A549 (cell line): Measurements from ENCODE around the gene ZXDC. TPM values are rescaled to one million over a fixed set of nuclear protein-coding genes. Genes with fewer than 3 reads are reported as not detected.

Experiments
- ATAC-seq, 2 experiments: fragments of 200-7000 bp in 1 of 2; fragments of >200 bp in 1 of 2; cut with Nextera tagmentation in 1 of 2; cut with Tn5 transposase in 1 of 2; 3 replicates each; pipeline versions ENCODE4 v1.8.0 to v1.9.1; 2018 to 2020; ENCODE audit warnings: mild to moderate bottlenecking in 1 of 2, moderate library complexity in 1 of 2
- CTCF ChIA-PET: fragments of 300-600 bp; sonication (Branson Sonifier 250); formaldehyde crosslinking; extraction: SDS; loops from one replicate; lab custom pipeline; 2021; ENCODE audit warnings: antibody characterized with exemption, inconsistent platforms; lab: Yijun Ruan, JAX
- POLR2A ChIA-PET: fragments of 350-600 bp; formaldehyde crosslinking; extraction: SDS; loops from one replicate; lab custom pipeline; 2021; ENCODE audit warnings: antibody characterized with exemption, inconsistent platforms; lab: Yijun Ruan, JAX
- DNase-seq, 2 experiments: peaks; one replicate each; pipeline versions ENCODE4 v3.0.0 to v3.0.0-alpha.2; 2011 to 2016; ENCODE audit warnings: low read depth in 1 of 2, low spot score in 1 of 2
- FAIRE-seq: peaks from 2 replicates; lab custom pipeline; 2011; peaks lifted over from hg19 to GRCh38; lab: Jason Lieb, UNC
- H3K27ac ChIP-seq, 2 experiments: fragments of >200 bp; sonication (Bioruptor Twin); formaldehyde crosslinking; 3 replicates each; pipeline ENCODE4 v1.5.1; 2016 to 2017
- H3K4me1 ChIP-seq: fragments of >200 bp; sonication (Bioruptor Twin); formaldehyde crosslinking; 3 replicates; pipeline ENCODE4 v1.6.1; 2016
- H3K4me2 ChIP-seq: fragments of >200 bp; sonication (Bioruptor Twin); formaldehyde crosslinking; 3 replicates; pipeline ENCODE4 v1.6.1; 2016
- H3K4me3 ChIP-seq: fragments of >200 bp; sonication (Bioruptor Twin); formaldehyde crosslinking; 3 replicates; pipeline ENCODE4 v1.5.1; 2016
- H3K9me3 ChIP-seq: fragments of >200 bp; sonication (Bioruptor Twin); formaldehyde crosslinking; 3 replicates; pipeline ENCODE4 v1.6.1; 2016
- EP300 ChIP-seq, 2 experiments: fragments of >200 bp; sonication (Bioruptor Twin); formaldehyde crosslinking; IDR thresholded peaks; 2 replicates in 1 of 2; 3 replicates in 1 of 2; pipeline ENCODE4 v1.6.1; 2016 to 2017
- RAD21 ChIP-seq, 2 experiments: fragments of >200 bp in 1 of 2; sonication (Bioruptor Twin) in 1 of 2; formaldehyde crosslinking in 1 of 2; IDR thresholded peaks in 1 of 2; conservative IDR thresholded peaks in 1 of 2; 2 replicates in 1 of 2; 3 replicates in 1 of 2; pipeline ENCODE4 v1.6.1; 2012 to 2018; ENCODE audit warnings: inconsistent platforms in 1 of 2
- SMC3 ChIP-seq: fragments of >200 bp; sonication (Bioruptor Twin); formaldehyde crosslinking; IDR thresholded peaks from 3 replicates; pipeline ENCODE4 v1.6.1; 2018; ENCODE audit warnings: inconsistent platforms
- WGBS: methylation state at CpG from one replicate; pipeline ENCODE4 v1.1.6; 2017; ENCODE audit errors: missing lambda C conversion rate; 5-methylcytosine and 5-hydroxymethylcytosine counted together
- polyA plus RNA-seq, 4 experiments: library from polyadenylated mRNA; depleted of rRNA in 3 of 4; stranded (reverse); fragments of >200 nt; fragmentation: RNase III in 1 of 4; extraction: RNeasy Plus Mini Kit Qiagen cat#74134 plus additional on column Dnase treatment in 1 of 4; gene quantifications; 2 replicates in 3 of 4; 3 replicates in 1 of 4; pipeline ENCODE4 v1.2.3, GENCODE V29; 2011 to 2017
- TF ChIP-seq, protein P1 (sequence below): IDR thresholded peaks from 2 replicates; pipeline ENCODE4 v1.6.1; 2012
- TF ChIP-seq, protein P2 (sequence below): fragments of >200 bp; sonication (Bioruptor Twin); formaldehyde crosslinking; IDR thresholded peaks from 3 replicates; pipeline ENCODE4 v1.5.1; 2016

ZXDC gene
- polyA plus RNA-seq, 2 of the 4 experiments (the other 2 are of a cell fraction), result 6.0 to 8.5 TPM

DNA sequence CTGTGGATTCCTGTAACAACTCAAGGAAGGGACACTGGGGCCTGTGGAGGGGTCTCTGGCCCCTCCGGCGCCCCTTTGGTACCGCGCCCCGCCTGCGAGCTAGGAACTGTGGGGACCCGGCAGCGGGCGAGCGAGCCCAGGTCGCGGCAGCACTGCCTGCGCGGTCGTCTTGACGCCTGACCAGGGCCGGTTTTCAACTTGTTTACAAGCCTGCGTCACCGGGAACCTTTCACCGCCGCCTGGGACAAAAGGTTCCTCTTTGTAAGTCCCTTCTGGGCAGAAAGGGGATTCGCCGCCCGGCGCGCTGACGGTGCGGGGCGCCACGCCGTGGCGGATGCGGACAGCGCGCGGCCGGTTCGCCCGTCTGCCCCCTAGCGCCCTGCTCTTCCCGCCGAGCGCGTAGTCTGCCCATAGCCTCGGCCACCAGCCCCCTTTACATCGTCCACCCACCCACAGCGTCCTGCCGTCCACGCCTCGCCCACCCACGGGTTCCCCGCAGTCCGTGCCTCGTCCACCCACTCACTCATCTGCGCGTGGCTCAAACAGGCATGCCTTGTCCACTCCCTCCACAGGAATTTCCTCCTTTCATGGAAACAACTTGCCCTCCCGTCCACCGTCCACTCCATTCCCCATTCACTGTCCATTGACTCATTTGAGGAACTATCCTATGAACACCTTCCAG lies 86.4 kb downstream of the ZXDC start:
- ChIA-PET POLR2A (no interaction called here), CTCF (interaction anchor here (0.6 to 11.1 kb wide), 30 partner anchors 8 to 336 kb away, joined by 3 to 110 read pairs (median 4); no protein-coding TSS in a partner anchor)
- peak; percentile 98 to 99 for ATAC-seq
- DNase-seq, result peak; percentile 50 to 81
- FAIRE-seq, result no peak
- TF ChIP-seq RAD21 (conservative IDR thresholded peaks at IDR 0.05 in 1 of 2, IDR thresholded peaks at IDR 0.05 in 1 of 2) (peak; percentile 69 to 91), SMC3 (peak; percentile 96), EP300 (IDR thresholded peaks at IDR 0.05) (no peak)
- TF ChIP-seq, protein P1, sequence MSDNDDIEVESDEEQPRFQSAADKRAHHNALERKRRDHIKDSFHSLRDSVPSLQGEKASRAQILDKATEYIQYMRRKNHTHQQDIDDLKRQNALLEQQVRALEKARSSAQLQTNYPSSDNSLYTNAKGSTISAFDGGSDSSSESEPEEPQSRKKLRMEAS, result peak; percentile 55
- TF ChIP-seq, protein P2, sequence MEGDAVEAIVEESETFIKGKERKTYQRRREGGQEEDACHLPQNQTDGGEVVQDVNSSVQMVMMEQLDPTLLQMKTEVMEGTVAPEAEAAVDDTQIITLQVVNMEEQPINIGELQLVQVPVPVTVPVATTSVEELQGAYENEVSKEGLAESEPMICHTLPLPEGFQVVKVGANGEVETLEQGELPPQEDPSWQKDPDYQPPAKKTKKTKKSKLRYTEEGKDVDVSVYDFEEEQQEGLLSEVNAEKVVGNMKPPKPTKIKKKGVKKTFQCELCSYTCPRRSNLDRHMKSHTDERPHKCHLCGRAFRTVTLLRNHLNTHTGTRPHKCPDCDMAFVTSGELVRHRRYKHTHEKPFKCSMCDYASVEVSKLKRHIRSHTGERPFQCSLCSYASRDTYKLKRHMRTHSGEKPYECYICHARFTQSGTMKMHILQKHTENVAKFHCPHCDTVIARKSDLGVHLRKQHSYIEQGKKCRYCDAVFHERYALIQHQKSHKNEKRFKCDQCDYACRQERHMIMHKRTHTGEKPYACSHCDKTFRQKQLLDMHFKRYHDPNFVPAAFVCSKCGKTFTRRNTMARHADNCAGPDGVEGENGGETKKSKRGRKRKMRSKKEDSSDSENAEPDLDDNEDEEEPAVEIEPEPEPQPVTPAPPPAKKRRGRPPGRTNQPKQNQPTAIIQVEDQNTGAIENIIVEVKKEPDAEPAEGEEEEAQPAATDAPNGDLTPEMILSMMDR, result peak; percentile 96
- Histone ChIP-seq H3K9me3 (no peaks in the 10 kb centered on the region), H3K4me3 (peak overlapping the region; percentile 36), H3K4me1 (no peaks in the 10 kb centered on the region), H3K27ac (peak overlapping the region; percentile 70 to 84; a peak in 5 of 6 replicates), H3K4me2 (peak overlapping the region; percentile 86)
- WGBS, result 6% methylated on average over 36 of the region's 58 CpGs

Other genes starting within 250 kb of the ZXDC start
- gene KLF15, start 118.5 kb downstream of the ZXDC start, polyA plus RNA-seq (2011; rRNA removed), result not detected in 2 replicates
- not detected in 3 replicates for gene KLF15, start 118.5 kb downstream of the ZXDC start, polyA plus RNA-seq (2017; fragmentation: RNase III; extraction: RNeasy Plus Mini Kit Qiagen cat#74134 plus additional on column Dnase treatment)
- not detected in 2 replicates for gene CFAP100, start 81.0 kb downstream of the ZXDC start, polyA plus RNA-seq (2011; rRNA removed)
- gene CFAP100, start 81.0 kb downstream of the ZXDC start, polyA plus RNA-seq (2017; fragmentation: RNase III; extraction: RNeasy Plus Mini Kit Qiagen cat#74134 plus additional on column Dnase treatment), result not detected in 3 replicates
- gene UROC1, start 41.9 kb upstream of the ZXDC start, polyA plus RNA-seq (2011; rRNA removed), result not detected in 2 replicates
- not detected in 3 replicates for gene UROC1, start 41.9 kb upstream of the ZXDC start, polyA plus RNA-seq (2017; fragmentation: RNase III; extraction: RNeasy Plus Mini Kit Qiagen cat#74134 plus additional on column Dnase treatment)
- gene CHST13, start 48.3 kb upstream of the ZXDC start, polyA plus RNA-seq (2011; rRNA removed), result 0.26 and 0.30 TPM in 2 replicates
- 0.49 to 0.59 TPM (median 0.52 TPM) in 3 replicates for gene CHST13, start 48.3 kb upstream of the ZXDC start, polyA plus RNA-seq (2017; fragmentation: RNase III; extraction: RNeasy Plus Mini Kit Qiagen cat#74134 plus additional on column Dnase treatment)
- not detected in 2 replicates for gene C3orf22, start 83.0 kb upstream of the ZXDC start, polyA plus RNA-seq (2011; rRNA removed)
- gene C3orf22, start 83.0 kb upstream of the ZXDC start, polyA plus RNA-seq (2017; fragmentation: RNase III; extraction: RNeasy Plus Mini Kit Qiagen cat#74134 plus additional on column Dnase treatment), result not detected in 3 replicates
- gene TXNRD3, start 179.2 kb upstream of the ZXDC start, polyA plus RNA-seq (2011; rRNA removed), result 5.8 and 11.8 TPM in 2 replicates
- 4.4 to 5.2 TPM (median 4.6 TPM) in 3 replicates for gene TXNRD3, start 179.2 kb upstream of the ZXDC start, polyA plus RNA-seq (2017; fragmentation: RNase III; extraction: RNeasy Plus Mini Kit Qiagen cat#74134 plus additional on column Dnase treatment)
- gene CHCHD6, start 228.3 kb upstream of the ZXDC start, polyA plus RNA-seq (2011; rRNA removed), result 13.7 and 15.0 TPM in 2 replicates
- 18.1 to 18.9 TPM (median 18.3 TPM) in 3 replicates for gene CHCHD6, start 228.3 kb upstream of the ZXDC start, polyA plus RNA-seq (2017; fragmentation: RNase III; extraction: RNeasy Plus Mini Kit Qiagen cat#74134 plus additional on column Dnase treatment)